Ovary (tissue), 9 donors: ENCODE results near the gene DNAJC12. TPM values are rescaled to one million over a fixed set of nuclear protein-coding genes. Genes with fewer than 3 reads are reported as not detected.

Experiments
- DNase-seq, 5 donors: peaks; one replicate each; pipeline ENCODE4 v3.0.0-alpha.2; 2019 to 2020
- H3K27ac ChIP-seq, 2 donors: fragments of 200-600 bp; one replicate each; pipeline versions ENCODE4 v1.5.1 to v1.8.0; 2019 to 2022
- H3K27me3 ChIP-seq: fragments of 200-600 bp; one replicate; pipeline ENCODE4 v1.8.0; 2022
- H3K36me3 ChIP-seq: fragments of 200-600 bp; sonication (generic); one replicate; pipeline ENCODE4 v1.5.1; 2019
- H3K4me1 ChIP-seq: one replicate; pipeline ENCODE4 v1.8.1; 2013; ENCODE audit warnings: mild to moderate bottlenecking, moderate library complexity; ENCODE audit not compliant: insufficient read depth
- H3K4me3 ChIP-seq: fragments of 200-600 bp; sonication (generic); one replicate; pipeline ENCODE4 v1.5.1; 2017
- H3K9me3 ChIP-seq, 2 donors: fragments of 200-600 bp in 1 of 2; sonication (generic) in 1 of 2; one replicate each; pipeline versions ENCODE4 v1.5.1 to v1.8.1; 2013 to 2019; ENCODE audit warnings: mild to moderate bottlenecking in 1 of 2, moderate library complexity in 1 of 2
- CTCF ChIP-seq, 3 donors: fragments of 450-650 bp in 2 of 3; fragments of 200-600 bp in 1 of 3; IDR thresholded peaks; one replicate each; pipeline versions ENCODE4 v1.5.1 to v1.8.0; 2016 to 2022; ENCODE audit warnings: antibody characterized with exemption in 3 of 3, mild to moderate bottlenecking in 1 of 3
- EP300 ChIP-seq: sonication (generic); formaldehyde crosslinking; IDR thresholded peaks from one replicate; pipeline ENCODE4 v1.6.1; 2017; ENCODE audit warnings: antibody characterized with exemption
- POLR2A ChIP-seq: fragments of 450-650 bp; IDR thresholded peaks from one replicate; pipeline ENCODE4 v1.6.1; 2017; ENCODE audit warnings: antibody characterized with exemption, mild to moderate bottlenecking, moderate library complexity
- WGBS, 3 donors: extraction: QIAGEN DNeasy Blood & Tissue Kit in 1 of 3; methylation state at CpG; one replicate each; pipeline versions ENCODE4 v1.1.5 to v1.1.7; 2013 to 2017; 5-methylcytosine and 5-hydroxymethylcytosine counted together
- intact Hi-C, 4 donors: fragments of 100-400 bp; cut with DNase I; formaldehyde crosslinking; loops; one replicate each; pipeline versions ENCODE4 v1.11.0 to v1.15.1; 2022 to 2023
- polyA plus RNA-seq, 2 donors: library from polyadenylated mRNA; stranded (reverse); fragments of 200-250 nt in 1 of 2; fragments of 350-450 nt in 1 of 2; fragmentation: Illumina TruSeq in 1 of 2; extraction: RNeasy Lipid Tissue Mini Kit (QIAGEN cat#74804) in 1 of 2; gene quantifications; one replicate each; pipeline ENCODE4 v1.2.3, GENCODE V29; 2013 to 2014
- total RNA-seq, 7 donors: library from RNA; depleted of rRNA in 2 of 7; stranded (reverse); fragments of >200 nt in 2 of 7; fragmentation: NEBNext Ultra II Directional in 3 of 7; extraction: Animal tissue kit (Norgen Biotek cat#: 25700) in 3 of 7; gene quantifications; one replicate each; pipeline versions ENCODE4 v1.1.0 to v1.2.4, GENCODE V29; 2016 to 2023
- donor health status: DM: no; HTN: no; CAD: no; lungs with moderate emphysema.
- donor health status: DM: no; HTN: no; CAD: no.
- donor health status: Bipolar disorder and iron deficiency.
- donor health status: DM: yes; HTN: yes; CAD: no.
- donor health status: DM: no; HTN: no; CAD: no.
- donor health status: DM: yes; HTN: yes; CAD: no.

The DNAJC12 gene
- total and polyA plus RNA-seq, 9 donors: 8.3 to 17.5 (median 11.2) TPM

GRCh38 chr10:67803588-67804394 is 34.2 kb downstream of the DNAJC12 start:
- Histone ChIP-seq H3K27ac (no peak overlapping the region), H3K4me1 (no peaks in the 10 kb centered on the region), H3K4me3 (no peak overlapping the region), H3K27me3 (no peaks in the 10 kb centered on the region), H3K9me3 (no peaks in the 10 kb centered on the region), H3K36me3 (no peaks in the 10 kb centered on the region)
- intact Hi-C loops: no loop called here
- DNase-seq: no peak
- TF ChIP-seq CTCF (IDR thresholded peaks at IDR 0.05): no peak
- no peak for TF ChIP-seq EP300
- no peak for TF ChIP-seq POLR2A
- 72 to 81% (median 77%) methylated on average over 3 of the region's 3 CpGs for WGBS, 3 donors

DNA sequence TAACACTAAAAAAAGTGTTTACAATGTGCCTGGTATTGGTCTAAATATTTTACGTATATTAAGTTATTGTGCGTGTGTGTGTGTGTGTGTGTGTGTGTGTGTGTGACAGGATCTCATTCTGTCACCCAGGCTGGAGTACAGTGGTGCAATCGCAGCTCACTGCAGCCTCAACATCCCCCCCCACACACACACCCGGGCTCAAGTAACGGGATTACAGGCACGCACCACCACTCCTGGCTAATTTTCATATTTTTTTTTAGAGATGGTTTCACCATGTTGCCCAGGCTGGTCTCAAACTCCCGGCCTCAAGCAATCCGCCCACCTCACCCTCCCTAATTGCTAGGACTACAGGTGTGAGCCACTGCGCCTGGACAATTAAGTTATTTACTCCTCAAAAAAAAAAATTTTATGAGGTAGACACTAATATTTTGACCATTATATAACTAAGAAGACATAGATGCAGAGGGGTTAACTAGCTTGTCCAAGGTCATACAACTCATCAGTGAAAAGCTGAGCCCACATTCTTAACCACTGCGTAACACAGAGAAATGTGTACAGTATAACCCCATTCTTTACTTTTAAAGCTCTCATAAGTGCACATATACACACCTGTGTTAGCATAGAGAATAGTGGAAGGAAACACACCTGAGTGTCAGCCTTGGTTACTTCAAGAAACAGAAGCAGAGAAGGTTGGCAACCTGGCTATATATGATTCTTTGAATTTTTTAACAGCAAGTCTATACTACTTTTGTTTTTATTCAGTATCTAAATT is 35.0 kb downstream of the DNAJC12 start:
- no peak for DNase-seq
- Histone ChIP-seq H3K9me3 (no peaks in the 10 kb centered on the region), H3K27me3 (no peaks in the 10 kb centered on the region), H3K4me3 (no peak overlapping the region), H3K27ac (no peak overlapping the region), H3K4me1 (no peaks in the 10 kb centered on the region), H3K36me3 (no peaks in the 10 kb centered on the region)
- TF ChIP-seq POLR2A (no peak), CTCF (IDR thresholded peaks at IDR 0.05) (no peak), EP300 (no peak)
- WGBS, 3 donors: 64 to 74% (median 69%) methylated on average over 10 of the region's 10 CpGs
- intact Hi-C loops: no loop called here

GRCh38 chr10:67801118-67801517 is 36.9 kb downstream of the DNAJC12 start:
- intact Hi-C loops: no loop called here
- Histone ChIP-seq H3K27me3 (no peaks in the 10 kb centered on the region), H3K27ac (no peak overlapping the region), H3K9me3 (no peaks in the 10 kb centered on the region), H3K4me3 (no peak overlapping the region), H3K4me1 (no peaks in the 10 kb centered on the region), H3K36me3 (no peaks in the 10 kb centered on the region)
- DNase-seq: no peak
- WGBS, 3 donors: 88 to 100% (median 98%) methylated on average over 1 of the region's 1 CpG
- no peak for TF ChIP-seq CTCF (IDR thresholded peaks at IDR 0.05)
- TF ChIP-seq EP300: no peak

GRCh38 chr10:67794909-67795460 is 43.0 kb downstream of the DNAJC12 start:
- Histone ChIP-seq H3K4me1 (peaks cover 2% of the 10 kb centered on the region), H3K9me3 (no peaks in the 10 kb centered on the region), H3K36me3 (no peaks in the 10 kb centered on the region), H3K27me3 (no peaks in the 10 kb centered on the region), H3K27ac (no peak overlapping the region), H3K4me3 (no peak overlapping the region)
- DNase-seq: no peak
- 69 to 88% (median 76%) methylated on average over 3 of the region's 3 CpGs for WGBS, 3 donors
- no peak for TF ChIP-seq POLR2A
- no peak for TF ChIP-seq EP300
- TF ChIP-seq CTCF (IDR thresholded peaks at IDR 0.05): no peak
- intact Hi-C loops: no loop called here
